HUES48 (cell line): ENCODE data around the gene CEP89.
"Not testable (repeated sequence)": the region's sequence is repeated elsewhere in the genome, so short reads cannot be mapped to it uniquely, and the experiment has no call there.

ENCODE experiments used
- H3K27ac ChIP-seq: one replicate; pipeline ENCODE4 v1.7.0; 2013; ENCODE audit warnings: low read depth, low read length, inconsistent platforms
- H3K27me3 ChIP-seq: 2 replicates; pipeline ENCODE4 v1.6.1; 2013; ENCODE audit warnings: mild to moderate bottlenecking, low read length; ENCODE audit not compliant: control insufficient read depth, insufficient read depth
- H3K36me3 ChIP-seq: 2 replicates; pipeline ENCODE4 v1.6.1; 2013; ENCODE audit warnings: low read length; ENCODE audit not compliant: control insufficient read depth, insufficient read depth
- H3K4me1 ChIP-seq: 2 replicates; pipeline ENCODE4 v1.6.1; 2013; ENCODE audit warnings: mild to moderate bottlenecking, low read length; ENCODE audit not compliant: control insufficient read depth, insufficient read depth
- H3K4me3 ChIP-seq: 2 replicates; pipeline ENCODE4 v1.5.1; 2013; ENCODE audit warnings: mild to moderate bottlenecking, low read depth, low read length
- H3K9ac ChIP-seq: 2 replicates; pipeline ENCODE4 v1.6.1; 2013; ENCODE audit warnings: mild to moderate bottlenecking, low read depth, low read length, moderate library complexity
- H3K9me3 ChIP-seq: 2 replicates; pipeline ENCODE4 v1.6.1; 2013; ENCODE audit warnings: low read length; ENCODE audit not compliant: control insufficient read depth, insufficient read depth

Gene CEP89

GRCh38 chr19:32966750-32967149 is 5.0 kb downstream of the CEP89 start:
- Histone ChIP-seq H3K9me3 (no peaks in the 10 kb centered on the region), H3K27ac (no peak overlapping the region), H3K4me1 (no peaks in the 10 kb centered on the region), H3K4me3 (no peak overlapping the region), H3K36me3 (peaks cover 20% of the 10 kb centered on the region; the same call in 1 of the 2 replicates), H3K9ac (no peak overlapping the region), H3K27me3 (no peaks in the 10 kb centered on the region)

DNA sequence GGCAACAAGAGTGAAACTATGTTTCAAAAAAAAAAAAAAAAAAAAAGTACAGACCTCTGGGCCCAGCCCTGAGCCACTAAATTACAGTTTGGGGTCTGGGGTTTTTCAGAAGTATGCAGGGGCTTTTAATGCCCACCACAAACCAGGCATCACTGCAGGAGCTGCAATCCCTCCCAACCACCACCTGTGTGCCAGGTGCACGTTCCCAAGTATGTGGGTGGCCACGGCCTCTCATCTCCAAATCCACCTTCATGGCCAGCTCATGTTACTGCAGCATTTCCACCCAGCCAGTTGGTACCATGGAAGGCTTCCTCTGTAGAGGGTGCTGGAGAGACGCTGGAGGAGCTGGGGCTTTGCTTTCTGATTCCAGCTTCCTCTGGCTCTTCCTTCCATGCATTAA is 26.5 kb downstream of the CEP89 start:
- H3K27me3 ChIP-seq = no peaks in the 10 kb centered on the region
- peaks cover 31% of the 10 kb centered on the region for H3K36me3 ChIP-seq
- H3K27ac ChIP-seq = no peak overlapping the region
- no peak overlapping the region for H3K4me3 ChIP-seq
- no peaks in the 10 kb centered on the region for H3K9me3 ChIP-seq
- H3K9ac ChIP-seq = no peak overlapping the region
- H3K4me1 ChIP-seq = no peaks in the 10 kb centered on the region

DNA sequence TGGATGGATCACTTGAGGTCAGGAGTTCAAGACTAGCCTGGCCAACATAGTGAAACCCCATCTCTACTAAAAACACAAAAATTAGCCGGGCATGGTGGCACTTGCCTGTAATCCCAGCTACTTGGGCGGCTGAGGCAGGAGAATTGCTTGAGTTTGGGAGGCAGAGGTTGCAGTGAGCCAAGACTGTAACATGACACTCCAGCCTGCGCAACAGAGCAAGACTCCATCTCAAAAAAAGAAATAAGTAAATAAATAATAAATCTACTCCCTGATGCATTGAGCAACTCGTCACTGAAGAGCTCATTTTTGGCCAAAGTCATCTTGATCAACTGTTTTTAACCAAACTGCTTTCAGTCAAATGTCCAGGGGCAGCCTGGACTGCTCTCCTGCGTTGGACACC is 30.5 kb downstream of the CEP89 start:
- peaks cover 12% of the 10 kb centered on the region for H3K36me3 ChIP-seq
- not testable (repeated sequence) for H3K4me1 ChIP-seq, H3K9ac ChIP-seq, H3K27me3 ChIP-seq, H3K27ac ChIP-seq, H3K9me3 ChIP-seq, H3K4me3 ChIP-seq

- H3K36me3 ChIP-seq = peaks cover 8% of the 10 kb centered on the region; the same call in 1 of the 2 replicates
- H3K4me3 ChIP-seq = no peak overlapping the region
- no peaks in the 10 kb centered on the region for H3K27me3 ChIP-seq
- H3K9ac ChIP-seq = no peak overlapping the region
- no peak overlapping the region for H3K27ac ChIP-seq
- no peaks in the 10 kb centered on the region for H3K4me1 ChIP-seq
- H3K9me3 ChIP-seq = no peaks in the 10 kb centered on the region
Observed at GRCh38 chr19:32936065-32936464, 35.7 kb downstream of the CEP89 start.

- H3K9me3 ChIP-seq = no peaks in the 10 kb centered on the region
- no peaks in the 10 kb centered on the region for H3K4me1 ChIP-seq
- H3K36me3 ChIP-seq = peaks cover 9% of the 10 kb centered on the region; the same call in 1 of the 2 replicates
- H3K27ac ChIP-seq = no peak overlapping the region
- no peak overlapping the region for H3K4me3 ChIP-seq
- no peaks in the 10 kb centered on the region for H3K27me3 ChIP-seq
- no peak overlapping the region for H3K9ac ChIP-seq
Observed at GRCh38 chr19:32935629-32936028, 36.1 kb downstream of the CEP89 start.

- H3K9me3 ChIP-seq = no peaks in the 10 kb centered on the region
- H3K9ac ChIP-seq = no peak overlapping the region
- peaks cover 14% of the 10 kb centered on the region; the same call in 1 of the 2 replicates for H3K36me3 ChIP-seq
- no peaks in the 10 kb centered on the region for H3K27me3 ChIP-seq
- no peaks in the 10 kb centered on the region for H3K4me1 ChIP-seq
- H3K4me3 ChIP-seq = no peak overlapping the region
- H3K27ac ChIP-seq = no peak overlapping the region
Observed at GRCh38 chr19:32933571-32933970, 38.2 kb downstream of the CEP89 start.

DNA sequence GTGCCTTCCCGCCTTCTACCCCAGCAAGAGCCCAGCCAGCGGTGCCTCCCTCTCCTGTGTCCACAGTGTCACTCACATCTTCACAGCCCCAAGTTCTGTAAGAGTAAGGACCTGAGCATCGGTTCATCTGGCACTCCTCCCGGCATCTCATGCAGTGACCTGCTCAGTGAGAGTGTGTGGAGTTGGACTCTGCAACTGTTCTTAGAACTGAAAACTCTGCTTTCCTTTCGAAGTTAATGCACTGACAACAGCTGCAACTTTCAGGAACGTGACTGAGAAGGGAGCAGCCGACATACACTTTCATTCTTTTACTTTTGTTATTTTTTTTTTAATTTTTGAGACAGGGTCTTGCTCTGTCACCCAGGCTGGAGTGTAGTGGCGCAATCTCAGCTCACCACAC is 41.2 kb downstream of the CEP89 start:
- H3K4me1 ChIP-seq = no peaks in the 10 kb centered on the region
- H3K27ac ChIP-seq = no peak overlapping the region
- H3K27me3 ChIP-seq = no peaks in the 10 kb centered on the region
- H3K36me3 ChIP-seq = peaks cover 17% of the 10 kb centered on the region; the same call in 1 of the 2 replicates
- H3K4me3 ChIP-seq = no peak overlapping the region
- peaks cover 2% of the 10 kb centered on the region; the same call in 1 of the 2 replicates for H3K9me3 ChIP-seq
- no peak overlapping the region for H3K9ac ChIP-seq

DNA sequence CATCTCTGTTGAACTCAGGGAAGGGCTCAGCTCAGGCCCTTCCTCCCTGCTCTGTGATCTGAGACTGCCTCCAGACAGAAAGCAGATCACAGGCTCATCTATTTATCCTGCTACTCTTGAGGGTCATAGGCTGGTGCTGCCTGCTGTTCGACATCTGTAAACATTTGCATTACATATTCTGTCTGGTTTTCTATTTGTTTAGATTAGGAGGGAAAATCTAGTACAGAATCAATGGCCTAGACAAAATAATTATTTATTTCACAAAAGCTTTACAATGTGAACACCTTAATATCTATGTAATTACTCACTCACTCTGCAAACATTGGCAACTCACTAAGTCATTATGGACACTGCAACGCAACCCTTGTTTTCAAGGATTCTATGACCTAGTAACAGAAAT is 43.0 kb downstream of the CEP89 start:
- H3K27me3 ChIP-seq = no peaks in the 10 kb centered on the region
- peaks cover 26% of the 10 kb centered on the region for H3K36me3 ChIP-seq
- H3K4me1 ChIP-seq = no peaks in the 10 kb centered on the region
- no peak overlapping the region for H3K4me3 ChIP-seq
- H3K27ac ChIP-seq = no peak overlapping the region
- peaks cover 2% of the 10 kb centered on the region; the same call in 1 of the 2 replicates for H3K9me3 ChIP-seq
- no peak overlapping the region for H3K9ac ChIP-seq

GRCh38 chr19:32924200-32924599 is 47.6 kb downstream of the CEP89 start:
- peaks cover 12% of the 10 kb centered on the region; the same call in 1 of the 2 replicates for H3K36me3 ChIP-seq
- H3K4me3 ChIP-seq = no peak overlapping the region
- H3K9me3 ChIP-seq = peaks cover 2% of the 10 kb centered on the region; the same call in 1 of the 2 replicates
- H3K9ac ChIP-seq = no peak overlapping the region
- H3K4me1 ChIP-seq = no peaks in the 10 kb centered on the region
- H3K27me3 ChIP-seq = no peaks in the 10 kb centered on the region
- no peak overlapping the region for H3K27ac ChIP-seq

GRCh38 chr19:32921624-32922023 is 50.1 kb downstream of the CEP89 start:
- H3K4me3 ChIP-seq = no peak overlapping the region
- H3K9me3 ChIP-seq = no peaks in the 10 kb centered on the region
- H3K27me3 ChIP-seq = no peaks in the 10 kb centered on the region
- no peak overlapping the region for H3K27ac ChIP-seq
- peaks cover 12% of the 10 kb centered on the region; the same call in 1 of the 2 replicates for H3K36me3 ChIP-seq
- H3K9ac ChIP-seq = no peak overlapping the region
- peaks cover 16% of the 10 kb centered on the region for H3K4me1 ChIP-seq

- no peaks in the 10 kb centered on the region for H3K9me3 ChIP-seq
- H3K36me3 ChIP-seq = peaks cover 10% of the 10 kb centered on the region; the same call in 1 of the 2 replicates
- peaks cover 16% of the 10 kb centered on the region for H3K4me1 ChIP-seq
- no peak overlapping the region for H3K4me3 ChIP-seq
- H3K27ac ChIP-seq = no peak overlapping the region
- H3K9ac ChIP-seq = no peak overlapping the region
- H3K27me3 ChIP-seq = no peaks in the 10 kb centered on the region
Observed at GRCh38 chr19:32919365-32919764, 52.4 kb downstream of the CEP89 start.

- H3K27ac ChIP-seq = peak overlapping the region; percentile 76
- no peaks in the 10 kb centered on the region for H3K9me3 ChIP-seq
- H3K27me3 ChIP-seq = no peaks in the 10 kb centered on the region
- peaks cover 6% of the 10 kb centered on the region; the same call in 1 of the 2 replicates for H3K36me3 ChIP-seq
- H3K4me3 ChIP-seq = no peak overlapping the region
- H3K4me1 ChIP-seq = peaks cover 16% of the 10 kb centered on the region
- no peak overlapping the region; the same call in 1 of the 2 replicates for H3K9ac ChIP-seq
Observed at GRCh38 chr19:32917616-32917996, 54.2 kb downstream of the CEP89 start.
